HG03060 (cell line): ENCODE measurements around the gene RIMS4.
"Not testable (repeated sequence)": the region's sequence is repeated elsewhere in the genome, so short reads cannot be mapped to it uniquely, and the experiment has no call there.

Source experiments
- ATAC-seq: cut with Tn5 transposase; IDR thresholded peaks from one replicate; pipeline ENCODE4 v1.9.1; 2021; ENCODE audit warnings: low read depth, moderate number of reproducible peaks; ENCODE audit not compliant: unreplicated experiment

The RIMS4 gene

GRCh38 chr20:44832724-44833123, 22.4 kb upstream of the RIMS4 start:
- no peak for ATAC-seq

- no peak for ATAC-seq
Observed at GRCh38 chr20:44830995-44831394, 20.6 kb upstream of the RIMS4 start.

GRCh38 chr20:44830523-44830922, 20.2 kb upstream of the RIMS4 start:
- no peak for ATAC-seq

GRCh38 chr20:44829688-44830087, 19.3 kb upstream of the RIMS4 start:
- ATAC-seq: no peak

- ATAC-seq: no peak
Observed at GRCh38 chr20:44828640-44829039, 18.3 kb upstream of the RIMS4 start.

GRCh38 chr20:44827401-44827800, 17.1 kb upstream of the RIMS4 start:
- ATAC-seq: no peak

- not testable (repeated sequence) for ATAC-seq
Observed at GRCh38 chr20:44821576-44821975, 11.2 kb upstream of the RIMS4 start.

- ATAC-seq: no peak
Observed at GRCh38 chr20:44819936-44820335, 9.6 kb upstream of the RIMS4 start.

- no peak for ATAC-seq
Observed at GRCh38 chr20:44817143-44817910, 7.0 kb upstream of the RIMS4 start.

GRCh38 chr20:44814937-44815336, 4.6 kb upstream of the RIMS4 start:
- ATAC-seq: no peak

- no peak for ATAC-seq
Observed at GRCh38 chr20:44811150-44811685, 872 bp upstream of the RIMS4 start.

- ATAC-seq: no peak
Observed at GRCh38 chr20:44810061-44810390, 320 bp downstream of the RIMS4 start.

GRCh38 chr20:44809380-44810060, 826 bp downstream of the RIMS4 start:
- ATAC-seq: no peak

- ATAC-seq: no peak
Observed at GRCh38 chr20:44807684-44808056, 2.7 kb downstream of the RIMS4 start.

GRCh38 chr20:44807051-44807683, 3.2 kb downstream of the RIMS4 start:
- no peak for ATAC-seq

GRCh38 chr20:44805979-44806620, 4.2 kb downstream of the RIMS4 start:
- ATAC-seq: no peak

- no peak for ATAC-seq
Observed at GRCh38 chr20:44805335-44805978, 4.9 kb downstream of the RIMS4 start.

- ATAC-seq: no peak
Observed at GRCh38 chr20:44803383-44803941, 6.9 kb downstream of the RIMS4 start.

GRCh38 chr20:44802702-44803101, 7.6 kb downstream of the RIMS4 start:
- no peak for ATAC-seq

GRCh38 chr20:44800391-44801046, 9.8 kb downstream of the RIMS4 start:
- ATAC-seq: no peak
